AG09309 (cell line): ENCODE results near the gene HOXA9.
A peak's percentile ranks its signal among the peaks of the same experiment; 100 is the strongest.

Experiments
- DNase-seq: peaks from one replicate; pipeline ENCODE4 v3.0.0-alpha.2; 2010; ENCODE audit warnings: low read depth
- H3K4me3 ChIP-seq: 2 replicates; pipeline ENCODE4 v1.5.1; 2011; ENCODE audit warnings: mild to moderate bottlenecking, low read depth, low read length, moderate library complexity; ENCODE audit not compliant: control insufficient read depth
- CTCF ChIP-seq: IDR thresholded peaks from 2 replicates; pipeline ENCODE4 v1.5.1; 2011; ENCODE audit warnings: mild to moderate bottlenecking, low read depth, low read length, inconsistent platforms; ENCODE audit not compliant: insufficient read depth, control insufficient read depth; ENCODE audit errors: missing control alignments

The HOXA9 gene

GRCh38 chr7:27165996-27166530 is 726 bp upstream of the HOXA9 start:
- DNase-seq: peak; percentile 90
- no peak for TF ChIP-seq CTCF
- peak overlapping the region; percentile 87 for H3K4me3 ChIP-seq

GRCh38 chr7:27164367-27165088 is 809 bp downstream of the HOXA9 start:
- peak; percentile 32 for TF ChIP-seq CTCF
- no peak for DNase-seq
- peak overlapping the region; percentile 87 for H3K4me3 ChIP-seq

GRCh38 chr7:27164045-27164366 is 1.3 kb downstream of the HOXA9 start:
- H3K4me3 ChIP-seq: peak overlapping the region; percentile 87
- TF ChIP-seq CTCF: no peak
- no peak for DNase-seq

GRCh38 chr7:27163288-27164044 is 1.9 kb downstream of the HOXA9 start:
- DNase-seq: no peak
- TF ChIP-seq CTCF: no peak

GRCh38 chr7:27162561-27163287 is 2.6 kb downstream of the HOXA9 start:
- TF ChIP-seq CTCF: no peak
- H3K4me3 ChIP-seq: peak overlapping the region; percentile 87
- no peak for DNase-seq

More at GRCh38 chr7:27163288-27164044, 1.9 kb downstream of the HOXA9 start:
- peak overlapping the region; percentile 87 for H3K4me3 ChIP-seq
